B cell (primary cell): ENCODE results near the gene IGSF22. TPM values are rescaled to one million over a fixed set of nuclear protein-coding genes. Genes with fewer than 3 reads are reported as not detected.

Source experiments
- ATAC-seq: fragments of 200-7000 bp; cut with Tn5 transposase; one replicate; pipeline ENCODE4 v1.10.0; 2021; ENCODE audit warnings: low read depth, mild to moderate bottlenecking, moderate number of reproducible peaks, moderate library complexity
- CTCF ChIA-PET: fragments of 350-600 bp; sonication (Branson Sonifier 250); formaldehyde crosslinking; loops from one replicate; lab custom pipeline; 2021; ENCODE audit warnings: antibody characterized with exemption, inconsistent platforms; lab: Charles Lee
- POLR2A ChIA-PET: fragments of 350-600 bp; sonication (Branson Sonifier 250); formaldehyde crosslinking; loops from one replicate; lab custom pipeline; 2021; ENCODE audit warnings: antibody characterized with exemption; lab: Charles Lee
- DNase-seq: peaks from one replicate; pipeline ENCODE4 v3.0.0; 2013
- H2AFZ ChIP-seq: 2 replicates; pipeline ENCODE4 v1.6.1; 2012; ENCODE audit warnings: mild to moderate bottlenecking, low read depth, low read length; ENCODE audit not compliant: insufficient read depth, poor library complexity, severe bottlenecking
- H3K27ac ChIP-seq, 2 donors: 1 replicate in 1 of 2; 2 replicates in 1 of 2; pipeline ENCODE4 v1.5.1; 2012 to 2013; ENCODE audit warnings: low read length in 2 of 2, mild to moderate bottlenecking in 2 of 2, moderate library complexity in 1 of 2
- H3K27me3 ChIP-seq, 4 experiments: fragments of 200-600 bp in 1 of 4; sonication (generic) in 1 of 4; replicated peaks in 1 of 4; 1 replicate in 2 of 4; 2 replicates in 2 of 4; pipeline versions ENCODE4 v1.6.1 to v1.7.0; 2013 to 2016; ENCODE audit warnings: low read length in 3 of 4, mild to moderate bottlenecking in 2 of 4, mixed read lengths in 1 of 4, moderate library complexity in 1 of 4; ENCODE audit not compliant: insufficient read depth in 4 of 4, control insufficient read depth in 3 of 4; ENCODE audit errors: control extremely low read depth in 1 of 4
- H3K36me3 ChIP-seq, 2 experiments: replicated peaks in 1 of 2; 1 replicate in 1 of 2; 2 replicates in 1 of 2; pipeline versions ENCODE4 v1.6.1 to v1.7.1; 2013; ENCODE audit warnings: low read length in 1 of 2; ENCODE audit not compliant: insufficient read depth in 2 of 2, control insufficient read depth in 1 of 2; ENCODE audit errors: control extremely low read depth in 1 of 2, extremely low read depth in 1 of 2
- H3K4me1 ChIP-seq, 2 donors: fragments of 200-600 bp in 1 of 2; sonication (generic) in 1 of 2; 1 replicate in 1 of 2; 2 replicates in 1 of 2; pipeline versions ENCODE4 v1.5.1 to v1.6.1; 2013 to 2017; ENCODE audit warnings: low read length in 2 of 2; ENCODE audit not compliant: control insufficient read depth in 2 of 2, insufficient read depth in 2 of 2
- H3K4me2 ChIP-seq: replicated peaks from 2 replicates; pipeline ENCODE3; 2012; ENCODE audit warnings: mild to moderate bottlenecking, low read depth, low read length; ENCODE audit not compliant: poor library complexity, severe bottlenecking
- H3K4me3 ChIP-seq, 5 experiments: fragments of 200-600 bp in 1 of 5; sonication (generic) in 1 of 5; 1 replicate in 3 of 5; 2 replicates in 2 of 5; pipeline versions ENCODE4 v1.5.1 to v1.7.0; 2011 to 2016; ENCODE audit warnings: low read length in 4 of 5, mild to moderate bottlenecking in 4 of 5, low read depth in 2 of 5, control low read depth in 1 of 5, moderate library complexity in 1 of 5; ENCODE audit not compliant: insufficient read depth in 1 of 5; ENCODE audit errors: control extremely low read depth in 1 of 5, extremely low read depth in 1 of 5
- H3K79me2 ChIP-seq: fragments of 200-600 bp; sonication (generic); one replicate; pipeline ENCODE4 v1.6.0; 2016; ENCODE audit warnings: low read length; ENCODE audit not compliant: control insufficient read depth, insufficient read depth
- H3K9ac ChIP-seq: fragments of 200-600 bp; sonication (generic); 2 replicates; pipeline ENCODE4 v1.6.1; 2017; ENCODE audit warnings: mild to moderate bottlenecking, low read length, moderate library complexity
- H3K9me3 ChIP-seq, 3 donors: one replicate each; pipeline versions ENCODE4 v1.6.1 to v1.7.1; 2013; ENCODE audit warnings: low read length in 2 of 3; ENCODE audit not compliant: control insufficient read depth in 2 of 3, insufficient read depth in 1 of 3; ENCODE audit errors: control extremely low read depth in 1 of 3
- H4K20me1 ChIP-seq: 2 replicates; pipeline ENCODE4 v1.6.0; 2012; ENCODE audit warnings: mild to moderate bottlenecking, low read length; ENCODE audit not compliant: insufficient read depth, control insufficient read depth, poor library complexity, severe bottlenecking
- H3K27ac Mint-ChIP-seq: one replicate; pipeline ENCODE4 v1.8.0; 2021; ENCODE audit warnings: mixed read lengths
- H3K27me3 Mint-ChIP-seq: one replicate; pipeline ENCODE4 v1.8.0; 2021; ENCODE audit warnings: mixed read lengths
- H3K4me1 Mint-ChIP-seq: one replicate; pipeline ENCODE4 v1.8.0; 2021; ENCODE audit warnings: mixed read lengths
- H3K4me3 Mint-ChIP-seq: one replicate; pipeline ENCODE4 v1.8.0; 2021; ENCODE audit warnings: mixed read lengths
- H3K9me3 Mint-ChIP-seq: one replicate; pipeline ENCODE4 v1.8.0; 2022; ENCODE audit warnings: mixed read lengths; ENCODE audit not compliant: insufficient read depth
- CTCF ChIP-seq: fragments of 200-600 bp; IDR thresholded peaks from one replicate; pipeline ENCODE4 v1.8.0; 2022; ENCODE audit warnings: antibody characterized with exemption, mild to moderate bottlenecking
- EZH2 ChIP-seq: IDR thresholded peaks from 2 replicates; pipeline ENCODE4 v1.6.1; 2012; ENCODE audit warnings: borderline replicate concordance, low read depth, mild to moderate bottlenecking, moderate library complexity, low read length; ENCODE audit not compliant: insufficient read depth, poor library complexity, severe bottlenecking
- WGBS: methylation state at CpG from one replicate; pipeline ENCODE4 v1.1.5; 2013; ENCODE audit warnings: missing lambda C conversion rate; ENCODE audit not compliant: insufficient coverage; 5-methylcytosine and 5-hydroxymethylcytosine counted together
- intact Hi-C: fragments of 100-400 bp; cut with micrococcal nuclease; formaldehyde crosslinking; loops from one replicate; pipeline ENCODE4 v1.10.0; 2022
- polyA plus RNA-seq: library from polyadenylated mRNA; depleted of rRNA; stranded (reverse); fragments of >200 nt; gene quantifications from 2 replicates; pipeline ENCODE4 v1.2.3, GENCODE V29; 2012
- total RNA-seq, 2 donors: library from RNA; stranded (reverse); fragments of 120-200 nt in 1 of 2; gene quantifications; 1 replicate in 1 of 2; 2 replicates in 1 of 2; pipeline versions ENCODE4 v1.2.3 to v1.2.4, GENCODE V29; 2013 to 2022

The IGSF22 gene
- total and polyA plus RNA-seq, 2 donors (not counting 1 experiment from before 2014, with no cell fraction given) = 0.91 to 2.6 TPM

DNA sequence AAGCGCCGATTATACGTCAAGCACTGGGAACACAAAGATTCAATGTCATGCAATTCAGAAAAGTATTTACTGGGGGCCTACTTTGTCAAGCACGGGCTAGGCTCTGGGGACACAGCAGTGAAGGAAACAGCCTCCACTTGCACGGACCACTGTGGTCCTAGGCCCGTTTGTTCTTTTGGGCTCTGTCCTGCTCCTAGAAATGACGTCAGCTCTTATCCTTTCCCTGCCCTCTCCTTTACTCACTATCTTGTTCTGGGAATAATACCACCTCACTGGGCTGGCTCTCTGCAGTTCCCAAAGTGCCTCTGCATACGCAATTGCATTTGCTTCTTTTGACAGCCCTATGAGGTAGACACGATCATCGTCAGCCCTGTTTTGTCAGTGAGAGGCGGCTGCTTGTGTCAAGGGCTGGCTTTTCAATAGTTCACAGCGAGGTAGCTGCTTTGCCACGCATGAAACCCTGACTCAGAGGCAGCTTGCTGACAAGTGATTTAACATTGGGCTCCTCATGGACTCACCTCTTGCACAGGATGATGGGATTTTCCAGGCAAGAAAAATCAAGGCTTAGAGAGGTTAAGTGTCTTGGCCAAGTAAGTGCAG is 22.9 kb upstream of the IGSF22 start:
- TF ChIP-seq CTCF (no peak), EZH2 (no peak)
- H4K20me1 ChIP-seq = no peaks in the 10 kb centered on the region
- Mint-ChIP-seq H3K27ac (no peak overlapping the region), H3K4me3 (no peak overlapping the region), H3K4me1 (no peaks in the 10 kb centered on the region), H3K9me3 (no peaks in the 10 kb centered on the region), H3K27me3 (peaks cover 27% of the 10 kb centered on the region)
- H3K36me3 ChIP-seq = no peaks in the 10 kb centered on the region
- ChIA-PET POLR2A (no interaction called here), CTCF (no interaction called here)
- no peak overlapping the region for H3K4me3 ChIP-seq
- no peak for DNase-seq
- intact Hi-C loops = no loop called here
- H3K27ac ChIP-seq = no peak overlapping the region
- WGBS = 93% methylated on average over 11 of the region's 13 CpGs
- peaks cover 0 to 16% (median 3%) of the 10 kb centered on the region in 4 experiments for H3K27me3 ChIP-seq
- no peak overlapping the region for H3K4me2 ChIP-seq
- H3K4me1 ChIP-seq = no peaks in the 10 kb centered on the region
- no peak overlapping the region for H3K9ac ChIP-seq
- H3K79me2 ChIP-seq = no peaks in the 10 kb centered on the region
- H3K9me3 ChIP-seq = no peaks in the 10 kb centered on the region
- ATAC-seq = no peak
- H2AFZ ChIP-seq = no peak overlapping the region

GRCh38 chr11:18745251-18745650 is 19.3 kb upstream of the IGSF22 start:
- H3K79me2 ChIP-seq = no peaks in the 10 kb centered on the region
- no peak overlapping the region for H3K9ac ChIP-seq
- H3K27me3 ChIP-seq = peaks cover 0 to 2% (median 0%) of the 10 kb centered on the region in 4 experiments
- no peaks in the 10 kb centered on the region for H3K4me1 ChIP-seq
- ChIA-PET CTCF (interaction anchor here (0.8 to 1.7 kb wide), 3 partner anchors 13 to 746 kb away, joined by 3 to 5 read pairs (median 4); no protein-coding TSS in a partner anchor), POLR2A (no interaction called here)
- H3K27ac ChIP-seq = no peak overlapping the region
- no peaks in the 10 kb centered on the region for H4K20me1 ChIP-seq
- H3K36me3 ChIP-seq = no peaks in the 10 kb centered on the region
- ATAC-seq = no peak
- no peak overlapping the region for H2AFZ ChIP-seq
- no peaks in the 10 kb centered on the region for H3K9me3 ChIP-seq
- no peak overlapping the region for H3K4me3 ChIP-seq
- H3K9me3 Mint-ChIP-seq = no peaks in the 10 kb centered on the region
- TF ChIP-seq CTCF (no peak), EZH2 (no peak)
- intact Hi-C loops = no loop called here
- H3K4me3 Mint-ChIP-seq = no peak overlapping the region
- H3K27me3 Mint-ChIP-seq = peaks cover 3% of the 10 kb centered on the region
- DNase-seq = no peak
- no peak overlapping the region for H3K4me2 ChIP-seq
- WGBS = 88% methylated on average over 6 of the region's 6 CpGs
- no peaks in the 10 kb centered on the region for H3K4me1 Mint-ChIP-seq
- no peak overlapping the region for H3K27ac Mint-ChIP-seq
